Measurements from ENCODE around the gene PBX1.
"Not testable (repeated sequence)": the region's sequence is repeated elsewhere in the genome, so short reads cannot be mapped to it uniquely, and the experiment has no call there.

The PBX1 gene

DNA sequence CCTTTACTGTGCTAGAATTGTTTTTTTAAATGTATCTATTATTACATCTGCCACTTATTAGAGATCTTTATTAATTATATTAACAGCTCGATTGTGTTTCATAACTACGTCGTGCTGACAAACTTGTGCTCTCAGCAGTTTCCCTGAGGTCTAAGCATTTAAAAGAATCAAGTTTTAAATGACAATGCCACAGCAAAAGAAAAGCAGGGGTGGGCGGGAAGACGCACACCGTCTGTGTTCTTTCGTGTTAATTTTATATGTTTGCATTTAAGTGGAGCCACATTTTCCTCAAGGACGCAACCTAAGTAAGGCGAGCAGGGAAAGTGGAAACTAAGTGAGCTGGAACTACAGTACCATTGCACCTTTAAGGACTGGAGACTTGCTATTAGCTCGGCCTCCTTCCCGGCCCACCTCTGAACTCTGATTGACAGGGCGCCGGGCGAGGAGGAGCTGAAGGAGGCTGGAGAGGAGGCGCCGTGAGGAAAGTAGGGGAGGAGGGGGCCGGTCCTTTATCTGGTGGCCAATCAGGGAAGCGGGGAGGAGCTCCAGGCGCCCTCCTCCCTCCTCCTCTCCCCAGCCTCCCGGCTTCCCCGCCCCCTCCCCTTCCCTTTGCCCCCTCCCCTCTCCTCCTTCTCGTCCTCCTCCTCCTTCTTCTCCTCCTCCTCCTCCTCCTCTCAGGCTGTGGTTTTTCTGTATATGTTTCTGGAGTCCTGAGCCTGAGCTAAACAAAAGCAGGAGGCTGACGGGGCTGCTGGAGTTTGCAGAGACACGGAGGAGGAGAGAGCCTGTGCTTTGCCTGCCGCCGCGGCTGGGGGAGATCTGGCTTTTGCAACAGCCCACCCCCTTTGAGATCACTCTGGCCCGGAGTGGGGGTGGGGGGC is at the start of gene PBX1:
TSS of gene PBX1 (plus strand) at position 724 of the 881 bp plus-strand sequence.
- peak; percentile 95 for DNase-seq

- no peak for DNase-seq
Measured at GRCh38 chr1:164510435-164510834, 48.5 kb upstream of the PBX1 start.

DNA sequence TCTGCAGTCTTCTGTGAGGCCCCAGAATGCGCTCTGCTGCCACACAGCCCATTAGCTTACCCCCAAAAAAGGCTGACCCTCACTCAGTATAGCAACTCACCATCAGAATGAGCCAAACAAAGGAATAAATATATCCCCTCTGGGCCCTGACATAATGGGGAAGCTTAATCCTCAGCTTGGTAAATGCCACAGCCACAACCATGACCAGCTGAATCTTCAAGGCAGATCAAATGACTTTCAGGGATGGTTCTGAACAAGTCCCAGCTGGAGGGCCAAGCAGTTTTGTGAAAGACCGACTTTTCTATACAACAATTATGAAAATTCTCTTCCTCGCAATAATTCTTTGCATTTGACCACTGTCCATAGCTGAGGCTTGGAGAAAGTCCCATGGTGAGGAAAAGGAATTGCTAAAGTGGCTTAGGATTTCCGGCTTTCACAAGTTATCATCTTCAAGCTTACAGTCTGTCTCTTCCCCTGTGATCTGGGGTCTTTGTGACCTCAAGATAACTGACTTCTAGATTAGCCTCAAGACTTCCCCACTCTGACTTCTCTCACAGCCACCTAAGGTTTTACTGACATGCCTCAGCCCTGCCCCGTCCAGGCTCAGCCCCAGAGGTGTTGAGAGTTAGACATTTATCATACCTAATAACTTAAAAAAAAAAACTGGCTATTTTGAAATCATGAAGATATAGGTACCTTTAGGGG is 47.8 kb upstream of the PBX1 start:
- no peak for DNase-seq

GRCh38 chr1:164515231-164515630 is 43.8 kb upstream of the PBX1 start:
- no peak for DNase-seq

GRCh38 chr1:164515711-164516331 is 43.2 kb upstream of the PBX1 start:
- DNase-seq: no peak

GRCh38 chr1:164516591-164516990 is 42.4 kb upstream of the PBX1 start:
- DNase-seq: no peak

- DNase-seq: no peak
Measured at GRCh38 chr1:164518692-164519332, 40.2 kb upstream of the PBX1 start.

DNA sequence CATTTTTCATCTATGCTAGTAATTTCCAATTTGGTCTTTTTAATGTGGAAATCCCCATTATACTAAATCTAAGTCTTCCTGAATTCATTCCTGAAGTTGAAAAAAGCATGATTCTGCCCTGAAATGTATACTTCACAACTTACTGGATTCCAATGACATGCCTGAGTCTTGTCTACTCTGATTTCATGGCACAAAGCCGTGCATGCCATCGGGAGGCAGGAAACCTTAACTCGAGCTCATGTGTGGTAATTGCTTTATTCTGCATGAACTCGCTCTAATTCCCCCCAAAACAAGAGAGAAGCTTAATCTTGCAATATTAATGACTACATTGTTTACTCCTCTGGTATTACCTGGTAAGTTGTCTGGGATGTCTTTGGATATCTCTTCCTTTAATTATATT is 39.6 kb upstream of the PBX1 start:
- DNase-seq: no peak

DNA sequence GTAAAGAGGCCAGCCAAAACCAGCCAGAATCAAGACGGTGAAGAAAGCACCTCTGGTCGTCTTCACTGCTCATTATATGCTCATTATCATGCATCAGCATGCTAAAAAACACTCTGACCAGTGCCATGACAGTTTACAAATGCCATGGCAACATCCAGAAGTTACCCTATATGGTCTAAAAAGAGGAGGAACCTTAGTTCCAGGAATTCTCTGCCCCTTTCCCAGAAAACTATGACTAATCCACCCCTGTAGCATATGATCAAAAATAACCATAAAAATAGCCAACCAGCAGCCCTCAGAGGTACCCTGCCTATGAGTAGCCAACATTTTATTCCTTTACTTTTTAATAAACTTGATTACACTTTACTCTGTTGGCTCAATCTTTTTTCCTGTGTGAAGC is 34.2 kb upstream of the PBX1 start:
- no peak for DNase-seq

GRCh38 chr1:164534863-164535610 is 23.9 kb upstream of the PBX1 start:
- no peak for DNase-seq

DNA sequence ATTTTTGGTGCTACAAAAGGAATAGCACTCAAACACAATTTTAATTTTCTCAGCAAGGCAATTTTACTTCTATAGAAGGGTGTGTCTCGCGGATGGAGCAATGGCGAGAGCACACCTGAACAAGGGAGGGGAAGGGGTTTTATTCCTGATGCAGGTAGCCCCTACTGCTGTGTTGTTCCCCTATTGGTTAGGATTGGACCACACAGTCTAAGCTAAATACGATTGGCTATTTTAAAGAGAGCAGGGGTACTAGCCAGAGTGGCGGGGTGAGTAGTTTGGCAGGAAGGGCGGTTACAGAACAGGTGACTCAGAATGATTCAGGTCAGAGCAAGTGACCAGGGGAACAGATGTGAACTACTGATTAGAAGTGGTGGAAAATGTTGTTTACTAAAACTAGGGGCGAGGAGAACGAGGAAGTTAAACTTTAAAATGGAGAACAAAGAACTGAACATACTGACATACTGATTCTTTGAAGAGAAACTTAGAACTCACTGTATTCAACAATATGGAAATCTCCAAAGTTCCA is 6.5 kb upstream of the PBX1 start:
- not testable (repeated sequence) for DNase-seq

- DNase-seq: no peak
Measured at GRCh38 chr1:164557270-164557669, 1.7 kb upstream of the PBX1 start.

- DNase-seq: peak; percentile 18
Measured at GRCh38 chr1:164559342-164560051, 513 bp downstream of the PBX1 start.

GRCh38 chr1:164560121-164560541 is 1.1 kb downstream of the PBX1 start:
- DNase-seq: no peak

GRCh38 chr1:164560556-164560955 is 1.6 kb downstream of the PBX1 start:
- no peak for DNase-seq

- DNase-seq: no peak
Measured at GRCh38 chr1:164561007-164561406, 2.0 kb downstream of the PBX1 start.

DNA sequence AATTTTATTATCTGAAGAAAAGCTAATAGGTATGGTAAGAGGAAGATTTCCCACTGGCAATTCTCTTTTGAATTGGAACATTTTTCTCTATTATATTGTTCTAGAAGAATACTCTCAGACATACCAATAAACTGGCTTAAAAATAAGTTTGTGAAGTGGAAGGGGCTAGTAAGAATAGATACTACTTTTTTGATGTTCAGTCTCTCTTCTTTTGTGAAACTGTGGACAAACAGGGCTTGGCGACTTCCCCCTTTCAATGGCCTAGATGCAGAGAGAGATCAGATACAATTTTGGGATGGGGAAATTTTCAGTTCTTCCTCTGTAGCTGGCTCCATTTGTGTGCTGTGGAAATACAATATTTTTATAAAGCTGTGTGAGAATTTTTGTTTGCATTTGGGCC is 2.5 kb downstream of the PBX1 start:
- DNase-seq: no peak

DNA sequence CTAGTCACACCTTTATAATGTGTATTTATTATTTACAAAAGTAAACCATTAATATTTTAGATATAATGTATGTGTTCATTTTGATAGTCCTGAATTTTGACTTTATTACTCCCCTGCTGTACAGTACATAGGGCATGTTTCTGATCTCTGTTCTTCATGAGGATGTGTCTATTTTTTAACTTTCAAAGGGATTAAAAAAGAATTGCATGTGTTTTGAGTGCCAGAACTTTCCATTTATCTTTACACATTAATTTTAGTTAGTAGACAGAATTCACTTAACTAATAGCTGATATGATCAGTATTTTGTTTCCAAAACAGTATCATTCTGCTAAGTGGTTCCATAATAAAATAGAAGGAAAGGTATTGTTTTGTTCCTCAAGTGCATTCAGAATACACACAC is 3.1 kb downstream of the PBX1 start:
- DNase-seq: no peak

DNA sequence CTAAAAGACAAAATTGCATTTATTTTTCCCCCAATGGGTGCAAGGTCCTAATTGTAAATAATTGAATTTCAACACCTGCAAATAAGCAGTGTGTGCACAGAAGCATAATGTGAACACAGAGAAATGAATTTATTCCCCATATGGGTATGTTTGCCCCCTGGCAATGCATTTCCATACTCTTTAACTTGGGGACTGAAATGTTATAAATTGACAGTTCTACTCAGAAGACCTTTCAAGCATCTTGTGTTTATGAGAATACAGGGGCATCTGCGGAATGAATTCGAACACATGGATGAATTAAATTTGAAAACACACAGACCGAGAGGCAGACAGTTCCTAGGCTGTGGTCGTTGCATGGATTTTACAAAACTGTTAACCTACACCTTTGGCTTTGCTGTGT is 3.5 kb downstream of the PBX1 start:
- no peak for DNase-seq

DNA sequence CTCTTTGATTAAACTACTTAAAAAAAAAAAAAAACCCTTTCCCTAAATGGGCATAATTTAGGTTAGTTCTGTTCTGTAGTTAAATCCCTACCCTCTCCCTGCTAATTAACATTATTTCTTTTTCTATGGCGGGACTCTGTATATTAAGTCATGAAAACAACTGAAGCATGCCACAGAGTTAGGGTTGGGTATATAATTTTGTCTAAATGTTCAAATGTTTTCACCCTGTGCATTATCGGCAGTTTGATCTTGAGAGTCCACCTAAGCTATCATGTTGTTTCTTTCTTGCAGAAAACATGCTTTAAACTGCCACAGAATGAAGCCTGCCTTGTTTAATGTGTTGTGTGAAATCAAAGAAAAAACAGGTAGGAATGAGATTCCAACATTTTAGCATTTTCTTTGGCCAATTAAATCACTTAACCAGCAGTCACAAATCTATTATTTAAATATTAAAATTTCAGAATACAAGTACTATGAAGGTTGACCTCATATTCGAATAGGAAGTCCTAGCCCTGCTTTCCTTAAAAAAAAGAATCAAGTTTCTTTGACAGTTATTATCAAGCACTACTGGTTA is 4.0 kb downstream of the PBX1 start:
- no peak for DNase-seq

- no peak for DNase-seq
Measured at GRCh38 chr1:164563721-164564360, 4.9 kb downstream of the PBX1 start.

Measured in NCI-H2171 (cell line).